ENCODE results near the gene SYT17. TPM values are rescaled to one million over a fixed set of nuclear protein-coding genes. Genes with fewer than 3 reads are reported as not detected.

The SYT17 gene
- total RNA-seq (2021; ENCODE audit: unreplicated experiment) (10.3 TPM), Bru-seq, nascent RNA (percentile 56 among the genes with signal in this experiment), BruChase-seq, experiment 1, labeled RNA remaining after a 6-hour chase (percentile 50 among the genes with signal in this experiment), BruChase-seq, experiment 2, labeled RNA remaining after a 2-hour chase (percentile 60 among the genes with signal in this experiment)
- 10.5 and 12.9 TPM in 2 replicates for polyA plus RNA-seq (2012)
- long read RNA-seq, partial matches to known transcripts: 4 of 18 reads
- long read RNA-seq, other reads (novel, unspliced or antisense): 13 of 18 reads

GRCh38 chr16:19167710-19168370 is at the start of gene SYT17:
Gene SYT17, plus strand, starts transcription at chr16:19168240. Its CDS starts 407 bp downstream, at chr16:19168647.
- peak; percentile 92 for ATAC-seq
- Histone ChIP-seq H3K79me2 (ENCODE audit: insufficient read depth, low read length) (no peaks in the 10 kb centered on the region), H3K27ac (ENCODE audit: low read depth, low read length) (peak within 1 kb of the TSS; percentile 72), H4K20me1 (ENCODE audit: insufficient read depth) (no peaks in the 10 kb centered on the region), H3K9me3 (ENCODE audit: control insufficient read depth in 1 of 2, insufficient read depth in 1 of 2, low read depth in 1 of 2, low read length in 2 of 2) (peaks cover 0 to 6% of the 10 kb centered on the region in 2 experiments; a peak in 1 of 4 replicates), H3K36me3 (ENCODE audit: control insufficient read depth in 1 of 2, insufficient read depth in 2 of 2, low read length in 2 of 2) (no peaks in the 10 kb centered on the region), H2AFZ (ENCODE audit: low read depth, low read length, poor library complexity, severe bottlenecking) (peak within 1 kb of the TSS; percentile 88), H3K9me2 (ENCODE audit: insufficient read depth) (no peaks in the 10 kb centered on the region), H3K27me3 (ENCODE audit: insufficient read depth, low read length) (no peaks in the 10 kb centered on the region), H3K4me2 (ENCODE audit: low read length) (peak within 1 kb of the TSS; percentile 99), H3K4me3 (replicated peaks in 1 of 2; ENCODE audit: low read depth in 1 of 2, low read length in 2 of 2) (peak within 1 kb of the TSS; percentile 69 to 78), H3K4me1 (ENCODE audit: control insufficient read depth in 1 of 2, insufficient read depth in 2 of 2, low read length in 2 of 2) (peaks cover 4 to 36% of the 10 kb centered on the region in 2 experiments; a peak in 3 of 4 replicates), H3K9ac (ENCODE audit: low read length) (peak within 1 kb of the TSS; percentile 69)
- intact Hi-C loops (cut with micrococcal nuclease): loop anchor here (1.0 to 5.0 kb wide), 3 partner anchors 82 to 334 kb away; no protein-coding TSS in a partner anchor
- BruUV-seq (replicated peaks): no TSS peak
- TF ChIP-seq, protein P1, sequence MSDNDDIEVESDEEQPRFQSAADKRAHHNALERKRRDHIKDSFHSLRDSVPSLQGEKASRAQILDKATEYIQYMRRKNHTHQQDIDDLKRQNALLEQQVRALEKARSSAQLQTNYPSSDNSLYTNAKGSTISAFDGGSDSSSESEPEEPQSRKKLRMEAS (IDR thresholded peaks at IDR 0.05): peak; percentile 94
- TF ChIP-seq TCF7L2 (IDR thresholded peaks at IDR 0.05; ENCODE audit: borderline replicate concordance, extremely low read depth, insufficient read depth, insufficient read length): peak; percentile 28
- peak; percentile 34 for TF ChIP-seq YY1 (IDR thresholded peaks at IDR 0.05; ENCODE audit: extremely low read depth, insufficient replicate concordance, low read depth, low read length)
- TF ChIP-seq EZH2phosphoT487 (IDR thresholded peaks at IDR 0.05; ENCODE audit: borderline replicate concordance): no peak
- TF ChIP-seq RAD21 (IDR thresholded peaks at IDR 0.05; ENCODE audit: low read depth): peak; percentile 81
- TF ChIP-seq CBX3 (IDR thresholded peaks at IDR 0.05; ENCODE audit: low read depth): peak; percentile 27; the same call in 1 of the 2 replicates
- TF ChIP-seq ZFX (IDR thresholded peaks at IDR 0.05): no peak
- no peak for TF ChIP-seq EZH2 (IDR thresholded peaks at IDR 0.05)
- TF ChIP-seq SRF (IDR thresholded peaks at IDR 0.05; ENCODE audit: low read depth): no peak
- TF ChIP-seq, protein P2, sequence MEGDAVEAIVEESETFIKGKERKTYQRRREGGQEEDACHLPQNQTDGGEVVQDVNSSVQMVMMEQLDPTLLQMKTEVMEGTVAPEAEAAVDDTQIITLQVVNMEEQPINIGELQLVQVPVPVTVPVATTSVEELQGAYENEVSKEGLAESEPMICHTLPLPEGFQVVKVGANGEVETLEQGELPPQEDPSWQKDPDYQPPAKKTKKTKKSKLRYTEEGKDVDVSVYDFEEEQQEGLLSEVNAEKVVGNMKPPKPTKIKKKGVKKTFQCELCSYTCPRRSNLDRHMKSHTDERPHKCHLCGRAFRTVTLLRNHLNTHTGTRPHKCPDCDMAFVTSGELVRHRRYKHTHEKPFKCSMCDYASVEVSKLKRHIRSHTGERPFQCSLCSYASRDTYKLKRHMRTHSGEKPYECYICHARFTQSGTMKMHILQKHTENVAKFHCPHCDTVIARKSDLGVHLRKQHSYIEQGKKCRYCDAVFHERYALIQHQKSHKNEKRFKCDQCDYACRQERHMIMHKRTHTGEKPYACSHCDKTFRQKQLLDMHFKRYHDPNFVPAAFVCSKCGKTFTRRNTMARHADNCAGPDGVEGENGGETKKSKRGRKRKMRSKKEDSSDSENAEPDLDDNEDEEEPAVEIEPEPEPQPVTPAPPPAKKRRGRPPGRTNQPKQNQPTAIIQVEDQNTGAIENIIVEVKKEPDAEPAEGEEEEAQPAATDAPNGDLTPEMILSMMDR (IDR thresholded peaks at IDR 0.05 in 2 of 3, conservative IDR thresholded peaks at IDR 0.05 in 1 of 3; ENCODE audit: borderline replicate concordance in 1 of 3, insufficient read depth in 1 of 3, low read depth in 2 of 3, low read length in 2 of 3): peak; percentile 68 to 95 (median 69)
- TF ChIP-seq, protein P3, sequence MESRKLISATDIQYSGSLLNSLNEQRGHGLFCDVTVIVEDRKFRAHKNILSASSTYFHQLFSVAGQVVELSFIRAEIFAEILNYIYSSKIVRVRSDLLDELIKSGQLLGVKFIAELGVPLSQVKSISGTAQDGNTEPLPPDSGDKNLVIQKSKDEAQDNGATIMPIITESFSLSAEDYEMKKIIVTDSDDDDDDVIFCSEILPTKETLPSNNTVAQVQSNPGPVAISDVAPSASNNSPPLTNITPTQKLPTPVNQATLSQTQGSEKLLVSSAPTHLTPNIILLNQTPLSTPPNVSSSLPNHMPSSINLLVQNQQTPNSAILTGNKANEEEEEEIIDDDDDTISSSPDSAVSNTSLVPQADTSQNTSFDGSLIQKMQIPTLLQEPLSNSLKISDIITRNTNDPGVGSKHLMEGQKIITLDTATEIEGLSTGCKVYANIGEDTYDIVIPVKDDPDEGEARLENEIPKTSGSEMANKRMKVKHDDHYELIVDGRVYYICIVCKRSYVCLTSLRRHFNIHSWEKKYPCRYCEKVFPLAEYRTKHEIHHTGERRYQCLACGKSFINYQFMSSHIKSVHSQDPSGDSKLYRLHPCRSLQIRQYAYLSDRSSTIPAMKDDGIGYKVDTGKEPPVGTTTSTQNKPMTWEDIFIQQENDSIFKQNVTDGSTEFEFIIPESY (IDR thresholded peaks at IDR 0.05; ENCODE audit: extremely low read depth, insufficient replicate concordance, low read length): no peak
- no peak for TF ChIP-seq SIN3A (IDR thresholded peaks at IDR 0.05; ENCODE audit: low read depth)
- ChIA-PET RAD21 (ENCODE audit: low non-redundant PET in 1 of 2, low total read pairs in 2 of 2, uncharacterized antibody in 2 of 2, unreplicated experiment in 2 of 2) (no interaction called here), POLR2A (no interaction called here), CTCF (interaction anchor here (1.7 kb wide), 1 partner anchor 12 kb away, joined by 10 read pairs; no protein-coding TSS in a partner anchor)
- DNase-seq (ENCODE audit: low read depth, low spot score): peak; percentile 60
